Glomerular visceral epithelial cell (primary cell): ENCODE data around the gene SLC34A2.

ENCODE experiments used
- DNase-seq: peaks from one replicate; pipeline ENCODE4 v3.0.0-alpha.2; 2016; ENCODE audit errors: extremely low spot score

Gene SLC34A2

GRCh38 chr4:25725870-25726269 is 70.2 kb downstream of the SLC34A2 start:
- no peak for DNase-seq

GRCh38 chr4:25727711-25728493 is 72.3 kb downstream of the SLC34A2 start:
- DNase-seq = no peak
